Activated CD8-positive, alpha-beta memory T cell treated with anti-CD3 and anti-CD28 coated beads for 36 hours (primary cell): ENCODE data around the gene NKX2-3. TPM values are rescaled to one million over a fixed set of nuclear protein-coding genes. Genes with fewer than 3 reads are reported as not detected.

Source experiments
- CTCF ChIA-PET: fragments of 350-600 bp; sonication (Branson Sonifier 250); formaldehyde crosslinking; loops from one replicate; lab custom pipeline; 2021; ENCODE audit warnings: antibody characterized with exemption; lab: Charles Lee
- POLR2A ChIA-PET: fragments of 350-600 bp; sonication (Branson Sonifier 250); formaldehyde crosslinking; loops from one replicate; lab custom pipeline; 2021; ENCODE audit warnings: antibody characterized with exemption; lab: Charles Lee
- total RNA-seq, 2 experiments: library from RNA; stranded (reverse); gene quantifications; one replicate each; pipeline ENCODE4 v1.2.3, GENCODE V29; 2021

NKX2-3 gene
- not detected for total RNA-seq

DNA sequence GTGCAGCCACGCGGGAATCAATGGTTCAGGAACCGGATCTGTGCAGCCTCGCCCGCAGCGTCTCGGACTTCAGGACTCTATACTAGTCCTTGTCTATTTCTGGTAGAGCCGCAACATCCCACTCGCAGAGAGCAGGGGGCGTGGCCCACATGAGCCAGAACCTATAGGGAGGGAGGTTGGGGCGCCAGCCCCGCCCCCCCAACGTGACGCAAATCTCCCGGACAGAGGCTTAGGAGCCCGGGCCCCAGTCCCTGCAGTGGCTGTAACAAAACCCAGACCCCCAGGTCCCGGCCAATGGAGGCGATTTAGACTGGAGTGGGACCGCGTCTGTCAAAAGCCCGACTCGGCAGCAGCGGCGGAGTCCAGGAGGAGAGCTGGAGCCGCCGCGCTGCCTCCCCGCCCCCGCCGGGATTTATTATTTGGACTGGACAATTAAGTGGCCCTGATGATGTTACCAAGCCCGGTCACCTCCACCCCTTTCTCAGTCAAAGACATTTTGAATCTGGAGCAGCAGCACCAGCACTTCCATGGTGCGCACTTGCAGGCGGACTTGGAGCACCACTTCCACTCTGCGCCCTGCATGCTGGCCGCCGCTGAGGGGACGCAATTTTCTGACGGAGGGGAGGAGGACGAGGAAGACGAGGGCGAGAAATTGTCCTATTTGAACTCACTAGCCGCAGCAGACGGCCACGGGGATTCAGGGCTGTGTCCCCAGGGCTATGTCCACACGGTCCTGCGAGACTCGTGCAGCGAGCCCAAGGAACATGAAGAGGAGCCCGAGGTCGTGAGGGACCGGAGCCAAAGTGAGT, at the start of gene NKX2-3:
TSS of gene NKX2-3 (plus strand) at position 256 of the 809 bp plus-strand sequence. CDS start at position 446, 190 bp downstream.
- ChIA-PET CTCF (no interaction called here), POLR2A (interaction anchor here (0.7 kb wide), 1 partner anchor 889 kb away, joined by 3 read pairs; no protein-coding TSS in a partner anchor)

DNA sequence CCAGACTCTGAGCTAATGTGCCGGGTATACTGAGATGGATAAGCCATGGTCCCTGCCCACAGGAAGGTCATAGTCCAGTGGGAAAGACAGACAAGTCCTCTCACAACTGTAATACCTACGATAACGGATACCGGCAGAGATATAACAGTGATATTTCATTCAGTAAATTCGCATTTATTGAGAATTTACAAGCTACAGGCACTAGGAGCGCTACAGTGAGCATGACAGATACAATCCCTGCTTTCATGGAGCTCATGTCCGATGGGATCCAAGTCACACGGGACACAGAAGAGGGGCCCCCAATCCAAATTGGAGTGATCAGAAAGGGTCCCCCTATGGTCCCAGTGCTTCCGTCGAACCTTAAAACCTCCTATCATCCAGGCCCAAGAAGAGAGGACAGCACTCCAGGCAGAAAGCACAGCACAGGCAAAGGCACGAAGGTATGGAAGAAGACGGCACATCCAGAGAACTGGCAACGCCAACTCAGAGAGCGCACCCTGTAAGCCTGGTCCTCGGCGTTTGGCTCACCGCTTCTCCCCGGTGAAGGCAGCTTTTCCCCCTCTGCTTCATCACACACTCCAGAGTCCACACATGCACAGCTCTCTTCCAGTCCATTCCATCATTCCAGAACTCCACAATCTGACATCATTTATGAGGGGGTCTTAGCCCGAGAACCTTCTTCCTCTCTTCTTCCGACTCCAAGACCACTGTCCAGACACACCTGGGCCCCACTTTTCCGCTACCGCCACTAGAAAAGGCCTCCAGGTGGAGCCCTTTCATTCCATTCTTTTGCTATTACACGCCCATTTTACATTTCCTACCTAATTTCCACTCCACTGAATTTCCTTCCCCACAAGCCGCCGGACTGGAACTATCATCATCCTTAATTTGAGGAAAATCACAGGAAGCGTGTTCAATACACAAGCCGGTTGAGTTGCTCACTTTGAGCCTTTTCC, 47.8 kb upstream of the NKX2-3 start:
- ChIA-PET POLR2A (no interaction called here), CTCF (interaction anchor here (0.7 kb wide), 1 partner anchor 1415 kb away, joined by 3 read pairs; no protein-coding TSS in a partner anchor)

DNA sequence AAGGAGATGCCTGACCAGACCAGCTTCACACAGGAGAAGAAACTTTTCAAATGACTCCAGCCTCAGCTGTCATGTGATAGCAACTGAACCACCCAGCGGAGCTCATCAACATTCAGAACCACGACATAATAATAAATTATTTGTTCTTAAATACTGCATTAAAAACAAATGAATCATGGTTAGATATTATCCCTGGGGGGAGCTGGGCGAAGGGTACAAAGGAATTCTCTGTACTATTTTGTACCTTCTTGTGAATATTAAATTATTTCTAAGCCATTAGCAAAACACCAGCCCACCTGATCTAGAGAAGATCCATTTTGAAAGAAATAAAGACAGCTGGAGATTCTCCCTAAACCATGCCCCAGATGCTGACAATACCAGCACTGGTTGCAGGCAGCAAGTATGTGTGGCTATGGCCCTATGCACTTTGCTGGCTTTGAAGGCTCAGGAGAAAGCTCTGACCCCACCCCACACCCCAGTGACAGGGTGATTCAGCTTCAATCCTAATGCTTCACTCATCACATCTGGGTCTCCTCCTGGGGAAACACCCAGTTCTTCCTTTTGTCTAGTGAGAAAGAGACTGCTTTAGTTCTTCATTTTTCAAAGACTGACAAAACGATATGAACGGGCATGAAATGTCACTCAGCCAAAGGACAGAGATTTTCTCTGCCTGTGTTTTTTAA, 45.5 kb upstream of the NKX2-3 start:
- ChIA-PET POLR2A (no interaction called here), CTCF (interaction anchor here (1.3 kb wide), 1 partner anchor 11 kb away, joined by 3 read pairs; no protein-coding TSS in a partner anchor)

DNA sequence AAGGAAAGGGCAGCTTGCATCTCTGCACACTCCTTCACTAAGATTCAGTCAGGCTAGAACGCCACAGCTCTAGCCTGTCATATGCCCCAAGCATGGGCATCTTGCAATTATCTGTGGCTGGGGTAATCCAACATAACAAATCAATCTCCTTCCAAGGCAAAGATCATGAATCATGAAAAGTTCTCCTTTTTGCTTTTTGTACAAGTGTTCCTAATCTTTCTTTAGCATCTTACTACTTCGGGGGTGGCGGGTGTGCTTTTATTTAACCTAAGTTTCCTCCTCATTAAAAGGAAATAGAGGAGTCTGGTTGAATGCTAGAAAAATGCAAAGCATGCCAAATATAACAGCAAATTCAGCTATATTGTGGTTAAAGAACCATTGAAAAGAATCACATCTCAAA, 43.5 kb upstream of the NKX2-3 start:
- CTCF ChIA-PET, result no interaction called here
- POLR2A ChIA-PET, result no interaction called here

DNA sequence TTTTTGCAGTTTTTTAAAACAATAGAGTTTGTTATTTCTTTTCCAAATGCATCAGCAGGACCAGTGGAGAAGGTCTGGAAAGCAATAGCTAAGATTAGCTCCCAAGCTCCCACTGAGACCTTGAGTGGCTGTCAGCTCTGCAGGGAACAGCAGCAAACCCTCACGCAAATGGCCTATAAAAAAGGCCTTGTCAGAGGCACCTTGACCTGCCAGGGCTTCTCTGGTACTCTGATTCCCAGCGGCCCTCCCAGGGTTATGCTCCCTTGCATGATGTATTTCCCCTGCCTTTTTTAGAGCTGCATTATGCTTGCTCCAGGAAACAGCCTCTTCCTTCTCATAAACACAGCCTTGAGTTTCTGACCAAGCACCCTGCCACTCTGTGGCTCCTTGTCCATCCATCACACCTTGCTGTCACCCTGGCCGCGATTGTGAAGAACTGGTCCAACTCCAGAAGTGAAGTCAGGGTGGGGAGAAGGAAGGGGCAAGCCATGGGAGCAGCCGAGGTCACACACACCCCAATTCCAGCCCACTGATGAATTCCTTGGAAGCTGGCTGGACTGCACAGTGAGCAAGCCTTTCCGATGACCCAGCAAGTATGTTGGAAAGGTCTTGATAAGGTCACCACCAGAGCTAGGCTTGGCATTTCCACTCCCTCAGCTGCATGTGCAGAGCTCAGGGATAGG, 35.3 kb upstream of the NKX2-3 start:
- ChIA-PET CTCF (interaction anchor here (1.3 kb wide), 1 partner anchor 11 kb away, joined by 3 read pairs; no protein-coding TSS in a partner anchor), POLR2A (no interaction called here)

DNA sequence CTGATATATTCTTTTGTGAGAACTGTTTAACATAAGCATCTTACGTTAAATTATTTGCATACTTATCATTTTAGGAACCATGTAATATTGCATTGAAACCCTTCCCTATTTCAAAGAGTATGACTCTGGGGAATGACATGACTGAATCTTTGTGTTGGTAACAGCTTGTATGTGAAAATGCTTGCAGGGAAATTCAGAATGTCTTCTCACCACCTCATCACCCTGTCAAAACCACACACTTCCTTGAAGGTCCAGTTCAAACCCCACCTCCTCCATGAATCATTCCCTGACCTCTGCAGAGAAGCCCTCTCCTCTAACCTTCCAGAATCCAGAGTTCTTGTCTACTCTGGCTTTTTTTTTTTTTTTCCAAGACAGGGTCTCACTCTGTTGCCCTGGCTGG, 26.3 kb upstream of the NKX2-3 start:
- CTCF ChIA-PET, result no interaction called here
- POLR2A ChIA-PET, result no interaction called here

DNA sequence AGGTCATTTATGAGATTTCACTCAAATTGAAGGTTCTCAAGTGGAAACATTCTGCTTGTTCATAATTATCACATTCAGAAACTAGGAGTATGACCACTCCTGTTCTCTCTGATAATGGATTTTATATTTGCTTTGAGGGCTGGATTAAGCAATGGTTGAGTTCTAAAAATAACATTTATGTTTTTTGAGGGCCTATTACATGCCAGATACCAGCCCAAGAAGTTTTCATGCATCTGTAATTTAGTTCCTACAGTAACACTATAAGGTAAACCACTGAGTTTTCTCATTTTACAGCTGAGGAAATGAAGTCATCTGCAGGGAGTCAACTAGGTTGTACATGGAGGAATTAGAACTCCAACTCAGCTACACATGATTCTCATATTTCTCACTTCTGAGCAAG, 25.5 kb upstream of the NKX2-3 start:
- ChIA-PET POLR2A (no interaction called here), CTCF (no interaction called here)

DNA sequence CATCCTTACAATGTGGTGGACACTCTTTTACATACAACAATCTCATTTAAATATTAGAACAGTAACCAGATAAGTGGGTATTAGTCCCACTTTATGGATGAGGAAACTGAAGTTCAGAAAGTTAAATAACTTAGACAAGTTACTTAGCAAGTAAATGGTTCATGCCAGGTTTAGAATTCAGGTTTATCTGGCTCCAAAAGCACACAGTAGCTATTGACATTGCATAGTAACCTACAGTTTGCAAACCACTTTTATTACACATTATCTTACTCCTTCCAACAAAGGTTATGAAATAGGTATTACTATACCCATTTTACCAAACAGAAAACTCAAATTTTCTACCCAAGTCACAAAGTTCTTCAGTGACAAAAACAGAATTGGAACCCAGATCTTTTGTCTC, 19.7 kb upstream of the NKX2-3 start:
- CTCF ChIA-PET, result no interaction called here
- POLR2A ChIA-PET, result no interaction called here

DNA sequence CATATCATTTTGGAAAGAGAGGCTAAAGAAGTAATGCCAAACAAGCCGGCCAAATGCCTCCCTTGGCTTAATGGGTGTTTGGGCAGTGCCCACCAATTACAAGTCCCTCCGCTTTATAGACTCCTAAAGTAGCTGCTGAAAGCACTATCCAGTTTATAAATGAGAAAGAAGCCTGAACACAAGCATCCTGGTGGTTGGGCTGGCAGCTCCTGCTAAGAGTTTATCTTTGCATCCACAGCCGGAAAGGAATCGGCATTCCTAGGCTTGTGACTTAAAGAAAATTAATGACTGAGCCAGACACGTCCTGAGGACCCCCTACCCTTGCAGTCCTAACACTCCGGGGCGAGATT, 13.1 kb upstream of the NKX2-3 start:
- CTCF ChIA-PET, result no interaction called here
- POLR2A ChIA-PET, result no interaction called here

DNA sequence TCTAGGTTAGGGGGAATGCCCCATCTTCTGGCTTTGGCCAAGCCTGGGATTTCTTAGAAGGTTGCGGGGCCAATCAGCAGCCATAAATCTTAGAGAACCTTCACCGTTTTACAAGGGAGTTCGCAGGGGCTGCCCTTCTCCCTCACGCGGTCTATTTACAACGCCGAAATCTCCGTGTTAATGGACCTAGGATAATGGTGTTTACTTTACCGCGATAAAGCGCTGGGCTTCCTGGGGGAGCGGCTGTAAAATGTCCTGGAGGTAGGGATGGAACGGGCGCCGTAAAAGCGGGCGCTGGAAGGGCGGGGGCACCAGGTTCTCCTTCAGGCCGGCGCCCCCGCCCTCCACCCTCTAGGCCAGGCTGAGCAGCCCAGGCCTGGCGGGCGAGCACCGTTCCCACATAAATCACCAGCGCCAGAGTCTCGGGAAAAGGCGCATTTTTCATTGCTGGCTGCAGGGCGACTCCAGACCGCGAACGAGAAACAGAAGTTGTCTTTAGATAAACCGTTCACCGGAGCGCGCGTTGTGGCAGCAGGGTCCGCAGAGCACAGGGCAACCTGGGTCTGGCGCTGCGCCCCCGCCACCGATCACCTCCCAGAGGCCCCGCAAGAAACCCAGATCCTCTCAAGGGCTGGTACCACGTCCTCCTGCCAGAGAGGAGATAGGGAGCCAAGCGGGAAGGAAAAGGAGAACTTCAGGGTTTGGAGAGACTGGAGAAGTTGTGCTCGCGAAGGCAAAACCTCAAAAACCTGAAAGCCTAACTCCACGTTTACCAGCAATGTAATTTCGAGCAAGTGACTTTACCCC, 12.5 kb upstream of the NKX2-3 start:
- CTCF ChIA-PET, result no interaction called here
- POLR2A ChIA-PET, result no interaction called here

DNA sequence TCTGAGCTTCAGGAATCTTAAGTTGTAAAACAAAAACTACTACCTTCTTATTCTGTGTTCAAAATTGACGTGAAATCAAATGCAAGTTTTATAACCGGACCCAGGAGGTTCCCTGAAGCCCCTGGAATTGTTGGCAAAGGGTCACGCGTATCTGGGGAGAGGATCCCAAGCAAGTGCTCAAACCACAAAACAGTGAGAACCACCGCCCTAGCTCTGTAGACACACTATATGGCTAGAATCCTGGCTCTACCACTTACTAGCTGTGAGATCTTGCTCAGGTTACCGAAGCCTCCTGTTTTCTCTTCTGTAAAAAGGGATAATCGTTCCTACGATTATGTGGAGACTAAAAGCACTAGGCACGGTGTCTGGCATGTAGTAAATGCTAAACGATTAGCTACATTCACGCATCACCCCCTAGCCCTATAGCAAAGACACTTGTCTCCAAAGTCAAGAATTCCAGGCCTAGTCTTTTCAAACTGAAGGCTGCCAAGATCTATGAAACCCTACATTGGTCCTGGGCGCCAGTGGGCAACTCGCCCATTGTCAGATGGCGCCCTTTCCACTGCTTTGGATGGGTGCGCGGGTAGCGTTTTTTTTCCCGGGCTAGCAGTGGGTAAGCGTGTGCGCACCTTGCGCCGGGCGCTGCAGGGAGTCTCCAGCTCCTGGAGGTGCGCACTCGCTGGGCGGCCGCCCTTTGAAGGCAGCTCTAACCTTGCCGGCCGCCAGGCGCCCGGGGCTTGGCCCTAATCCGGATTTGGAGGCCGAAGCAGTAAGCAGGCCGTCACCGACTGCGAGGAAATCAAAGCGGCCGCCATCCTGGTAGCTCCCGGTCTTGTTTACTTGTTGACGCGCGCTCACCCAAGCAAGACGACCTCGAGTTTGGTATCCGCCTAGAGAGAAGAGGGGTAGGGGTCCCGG, 11.6 kb upstream of the NKX2-3 start:
- ChIA-PET CTCF (no interaction called here), POLR2A (no interaction called here)

DNA sequence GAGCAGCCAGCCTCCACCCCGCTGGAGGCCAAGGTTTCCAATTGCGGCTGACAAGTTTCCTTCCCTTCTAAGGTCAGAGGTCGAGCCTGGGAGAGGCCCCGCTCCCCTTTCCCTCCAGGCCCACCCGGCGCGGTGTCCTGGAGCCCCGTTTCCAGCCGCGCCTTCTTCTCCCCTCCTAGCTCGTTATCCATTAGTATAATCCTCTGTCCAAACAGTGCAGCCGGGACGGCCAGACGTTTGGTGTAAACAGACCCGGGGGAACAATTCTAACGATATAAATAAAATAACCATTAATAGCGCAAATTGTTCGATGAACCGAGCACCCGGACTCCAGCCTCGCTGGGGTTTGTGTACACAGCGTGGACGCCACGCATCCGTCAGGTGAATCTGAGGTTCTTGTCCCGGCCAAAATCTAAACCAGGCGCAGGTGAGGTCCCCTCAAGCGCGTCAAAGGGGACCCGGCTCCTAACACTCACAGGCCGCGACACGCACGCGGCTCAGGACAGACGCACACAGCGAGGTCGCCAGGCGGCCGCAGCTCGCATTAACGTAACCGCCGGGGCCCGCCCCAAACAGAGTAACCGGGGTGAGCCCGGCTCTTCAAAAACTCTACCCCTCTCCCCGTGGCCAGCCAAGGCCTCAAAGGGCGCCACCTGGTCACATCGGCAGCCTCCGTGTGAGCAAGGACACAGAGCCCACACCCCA, 10.8 kb upstream of the NKX2-3 start:
- ChIA-PET POLR2A (no interaction called here), CTCF (interaction anchor here (1.1 kb wide), 1 partner anchor 14 kb away, joined by 4 read pairs; no protein-coding TSS in a partner anchor)

DNA sequence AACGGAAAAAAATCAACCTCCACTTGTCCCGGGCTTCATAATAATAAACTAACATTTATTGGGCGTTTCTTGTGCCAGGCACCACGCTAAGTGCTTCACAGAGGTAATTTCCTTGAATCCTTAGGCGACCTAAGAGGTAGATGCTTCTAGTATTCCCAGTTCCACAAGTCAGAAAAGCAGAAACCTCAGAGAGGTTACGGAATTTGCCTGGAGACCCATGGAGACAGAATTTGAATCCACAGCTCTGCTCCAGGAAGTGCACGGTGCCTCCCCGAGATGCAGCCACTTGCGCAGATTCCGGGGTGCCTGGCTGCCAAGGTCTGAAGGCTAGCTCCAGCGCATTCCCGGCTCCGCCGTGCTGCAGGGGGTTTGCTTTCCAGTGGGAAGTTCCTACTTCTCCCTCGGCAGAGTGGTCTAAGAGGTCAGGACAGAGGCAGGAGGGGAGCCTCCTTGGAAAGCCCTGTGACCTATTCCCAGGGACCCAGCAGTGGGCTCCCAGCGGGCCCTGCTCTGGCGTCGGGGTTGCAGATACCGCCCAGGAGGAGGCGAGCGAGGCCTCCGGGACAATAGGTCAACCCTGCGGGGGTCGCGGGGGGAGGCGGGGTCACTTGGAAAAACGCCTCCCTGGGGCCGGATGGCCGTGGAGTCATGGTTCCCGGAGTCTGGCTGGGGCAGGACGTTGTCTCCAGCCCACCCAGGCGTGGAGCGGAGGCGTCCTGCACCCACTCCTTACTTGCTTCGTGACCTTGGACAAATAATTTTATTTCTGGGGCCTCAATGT, 10.1 kb upstream of the NKX2-3 start:
- ChIA-PET CTCF (interaction anchor here (1.1 kb wide), 1 partner anchor 13 kb away, joined by 4 read pairs; no protein-coding TSS in a partner anchor), POLR2A (no interaction called here)

DNA sequence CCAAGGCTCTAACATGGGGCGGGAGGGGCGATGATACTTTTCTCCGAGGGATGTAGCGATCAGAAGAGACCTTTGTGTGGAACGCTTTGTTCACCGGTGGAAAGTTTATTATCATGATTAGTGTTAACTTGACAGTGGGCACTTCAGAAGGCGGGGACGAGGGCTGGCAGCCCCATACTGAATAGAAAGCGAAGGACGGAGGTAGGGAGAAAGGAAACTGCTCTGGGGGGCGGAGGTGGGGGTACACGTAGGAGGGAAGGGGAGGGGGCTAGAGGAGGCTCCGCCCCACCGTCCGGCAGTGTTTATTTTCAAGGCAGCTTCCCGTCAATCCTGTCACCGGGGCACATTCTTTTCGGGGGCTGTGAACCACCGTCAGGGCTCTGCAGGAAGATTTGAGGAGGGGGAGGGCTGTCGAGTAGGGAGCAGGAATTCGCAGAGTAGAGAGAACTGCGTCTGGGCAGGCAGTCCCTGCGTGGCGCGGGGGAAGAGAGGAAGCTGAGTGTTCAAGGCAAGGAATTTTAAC, 9.4 kb upstream of the NKX2-3 start:
- ChIA-PET CTCF (no interaction called here), POLR2A (no interaction called here)

DNA sequence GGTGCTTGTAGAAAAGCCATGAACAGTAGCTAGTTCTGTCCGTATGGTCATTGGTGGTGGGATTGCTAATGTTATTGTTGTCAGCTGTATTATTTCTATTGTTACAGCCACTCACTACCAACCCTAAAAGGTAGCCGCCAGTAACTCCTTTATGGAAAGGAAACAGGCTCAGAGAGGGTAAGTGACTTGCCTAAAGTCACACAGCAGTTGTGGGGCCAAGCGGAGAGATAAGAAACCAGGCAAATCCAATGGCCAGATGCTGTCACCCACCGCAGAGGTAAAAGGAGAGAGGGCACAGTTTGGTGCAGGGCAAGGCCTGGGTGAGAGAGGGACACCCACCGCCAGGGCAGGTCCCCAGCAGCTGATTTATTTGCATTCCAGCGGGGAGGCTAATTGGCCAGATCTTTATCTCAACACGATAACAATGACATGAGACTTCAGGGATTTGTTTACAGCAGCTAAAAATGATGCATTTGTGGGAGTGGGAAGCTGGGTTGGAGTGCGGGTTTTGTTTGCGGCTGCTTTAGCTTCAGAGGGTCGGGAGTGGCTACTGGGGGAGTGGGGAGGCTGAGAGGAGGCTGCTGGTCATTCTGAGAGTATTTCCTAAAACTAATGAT, 8.6 kb upstream of the NKX2-3 start:
- CTCF ChIA-PET, result no interaction called here
- POLR2A ChIA-PET, result no interaction called here
